Suppressor macrophage treated with lipopolysaccharide for 1 hour (primary cell): ENCODE measurements around the gene LAG3.

Source experiments
- DNase-seq, 3 donors: peaks; one replicate each; pipeline ENCODE4 v3.0.0-alpha.2; 2020 to 2022

The LAG3 gene

DNA sequence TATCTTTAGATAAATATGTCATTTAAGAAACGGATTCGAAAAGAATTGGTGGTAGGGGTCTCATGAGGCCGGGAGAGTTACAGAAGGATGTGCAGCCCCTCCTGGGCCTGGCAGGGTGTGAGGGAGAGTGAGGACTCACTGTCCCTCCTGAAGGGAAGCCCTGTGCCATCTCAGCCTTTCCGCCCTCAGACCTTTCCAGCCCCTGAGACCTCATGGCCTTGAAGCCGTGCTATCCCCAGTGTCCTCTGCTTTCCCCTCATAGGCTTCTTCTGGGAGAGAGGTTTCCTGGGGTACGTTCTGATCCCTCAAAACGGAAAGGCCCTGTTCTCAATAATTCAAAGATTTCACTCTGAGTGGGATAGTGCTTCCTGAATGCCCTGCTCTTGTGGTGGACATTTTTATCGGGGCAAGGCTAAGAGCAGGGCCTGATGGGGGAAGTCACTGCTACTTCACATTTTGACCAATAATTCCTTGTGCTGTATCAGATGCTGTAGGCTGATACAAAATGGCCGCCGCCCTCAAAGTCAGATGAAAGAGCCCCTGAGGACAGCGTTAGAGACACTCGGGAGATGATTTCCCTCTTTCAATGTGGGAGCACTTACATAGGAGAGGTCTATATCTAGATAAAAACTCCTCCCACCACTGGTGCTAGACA is 18.3 kb downstream of the LAG3 start:
- peak in 2 of 3 donors; percentile 43 to 45 for DNase-seq

DNA sequence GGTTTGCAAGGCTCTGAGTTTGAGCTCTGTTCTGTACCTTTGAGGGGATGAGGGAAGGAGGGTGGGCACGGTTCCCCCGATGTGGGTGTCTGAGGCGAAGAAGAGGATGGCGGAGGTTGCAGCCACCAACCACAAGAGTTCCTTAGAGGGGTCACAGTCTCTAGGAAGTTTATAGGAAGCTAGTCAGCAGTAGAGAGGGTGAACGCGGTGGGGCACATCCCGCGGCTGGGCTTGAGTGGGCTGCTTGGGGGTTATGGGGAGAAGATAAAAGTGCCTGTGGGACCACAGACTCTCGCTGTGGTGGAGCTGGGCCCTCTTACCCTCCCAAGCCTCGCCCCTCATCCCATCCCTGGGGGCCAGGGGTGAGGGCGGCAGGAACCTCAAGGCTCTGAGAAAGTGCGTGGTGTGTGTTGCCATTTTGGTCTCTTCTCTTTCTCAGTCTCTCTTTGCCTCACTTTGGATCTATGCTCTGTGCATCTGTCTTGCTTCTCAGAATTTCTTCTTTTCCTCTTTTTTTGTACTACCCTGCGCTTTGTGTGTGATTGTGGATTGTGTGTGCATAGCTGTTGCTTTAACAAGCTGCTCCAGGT is 19.7 kb downstream of the LAG3 start:
- no peak for DNase-seq

DNA sequence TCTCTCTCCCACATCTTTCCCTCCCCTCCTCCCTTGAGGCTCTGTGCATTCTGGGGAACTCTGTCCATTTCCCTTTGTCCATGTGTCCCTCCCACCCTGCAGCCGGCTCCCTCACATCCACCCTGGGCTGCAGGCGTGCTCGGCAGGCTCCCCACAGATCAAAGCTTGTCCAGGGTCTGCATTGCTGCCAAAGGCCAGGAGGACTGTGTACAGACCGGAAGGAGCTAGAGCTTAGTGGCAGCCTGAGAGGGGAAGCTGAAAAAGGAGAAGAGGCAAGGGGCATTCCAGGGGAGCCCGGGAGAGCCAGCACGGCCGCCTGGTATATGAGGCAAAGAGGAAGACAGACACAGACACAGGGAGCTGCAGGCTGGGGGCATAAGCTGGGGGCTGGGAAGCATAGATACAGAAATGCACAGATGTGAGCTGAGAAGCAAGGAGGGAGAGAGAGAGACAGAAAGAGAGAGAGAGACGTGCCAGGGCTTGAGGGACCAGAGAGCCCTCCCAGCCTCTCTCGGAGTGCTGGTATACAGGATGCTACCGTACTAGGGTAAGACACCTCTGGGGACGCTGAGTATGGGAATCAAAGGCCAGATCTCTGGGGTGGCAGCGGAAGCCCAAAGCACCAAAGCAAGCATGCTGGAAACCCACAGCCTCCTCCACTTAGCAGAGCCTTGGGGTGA is 20.3 kb downstream of the LAG3 start:
- DNase-seq = peak; percentile 89 to 92 (median 90)

DNA sequence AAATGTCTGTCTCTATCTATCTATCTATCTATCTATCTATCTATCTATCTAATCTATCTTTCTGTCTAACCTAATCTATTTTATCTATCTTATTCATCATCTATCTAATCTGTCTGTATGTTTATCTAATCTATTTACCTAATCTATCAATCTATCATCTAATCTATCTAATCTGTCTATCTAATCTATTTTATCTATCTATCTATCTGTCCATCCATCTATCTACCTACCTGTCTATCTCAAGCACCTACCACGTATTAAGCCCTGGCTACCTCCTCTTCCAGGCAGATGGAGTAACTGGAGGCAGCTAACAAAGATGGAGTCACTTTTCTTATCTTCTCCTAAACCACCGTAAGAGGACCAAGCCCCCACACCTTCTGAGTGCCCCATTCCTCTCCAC is 22.8 kb downstream of the LAG3 start:
- no peak for DNase-seq

DNA sequence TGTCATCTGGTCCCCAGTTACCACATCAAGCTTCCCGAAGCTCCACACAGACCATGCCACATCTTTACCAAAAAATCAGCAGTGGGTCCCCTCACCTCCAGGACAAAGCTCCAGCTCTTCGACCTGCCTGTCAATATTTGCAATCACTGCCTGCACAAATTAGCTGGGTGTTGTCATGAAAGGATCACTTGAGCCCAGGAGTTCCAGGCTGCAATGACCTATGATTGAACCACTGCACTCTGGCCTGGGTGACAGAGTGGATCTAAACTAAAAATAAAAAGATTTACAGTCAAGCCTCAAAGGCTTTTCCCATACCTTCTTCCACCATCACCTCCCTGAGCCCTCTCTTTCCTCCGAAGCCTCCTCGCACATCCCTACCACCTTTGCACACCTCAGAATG is 24.3 kb downstream of the LAG3 start:
- no peak for DNase-seq

DNA sequence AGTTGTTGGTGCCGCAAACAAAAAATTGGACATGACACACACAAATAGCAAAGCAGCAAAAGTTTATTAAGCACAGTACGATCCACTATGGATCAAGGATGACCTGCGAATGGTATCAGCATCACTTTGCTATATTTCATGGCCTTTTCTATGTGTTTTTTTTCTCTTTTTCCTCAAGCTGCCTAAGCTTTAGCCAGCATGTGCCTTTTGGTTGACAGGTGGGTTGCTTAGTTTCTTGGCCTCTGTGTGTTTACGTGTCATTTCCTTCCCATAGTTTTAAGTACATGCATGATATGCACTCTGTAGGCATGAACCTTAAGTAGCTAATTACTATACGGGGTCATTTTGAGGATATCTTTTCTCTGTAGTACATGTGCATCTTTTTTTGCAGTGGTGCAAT is 26.8 kb downstream of the LAG3 start:
- no peak for DNase-seq

DNA sequence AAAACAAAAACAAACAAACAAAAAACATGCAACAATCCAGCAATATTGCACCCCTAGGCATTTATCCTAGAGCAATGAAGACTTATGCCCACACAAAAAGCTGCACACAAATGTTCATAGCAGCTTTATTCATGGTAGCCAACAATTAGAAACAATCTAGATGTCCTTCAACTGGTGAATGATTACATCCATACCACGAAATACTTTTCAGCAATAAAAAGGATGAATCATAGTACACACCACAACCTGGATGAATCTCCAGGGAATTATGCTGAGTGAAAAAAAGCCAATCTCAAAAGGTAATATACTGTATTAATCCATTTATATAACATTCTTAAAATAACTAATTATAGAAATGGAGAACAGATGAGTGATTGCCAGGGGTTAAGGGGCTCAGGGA is 34.9 kb downstream of the LAG3 start:
- no peak for DNase-seq

DNA sequence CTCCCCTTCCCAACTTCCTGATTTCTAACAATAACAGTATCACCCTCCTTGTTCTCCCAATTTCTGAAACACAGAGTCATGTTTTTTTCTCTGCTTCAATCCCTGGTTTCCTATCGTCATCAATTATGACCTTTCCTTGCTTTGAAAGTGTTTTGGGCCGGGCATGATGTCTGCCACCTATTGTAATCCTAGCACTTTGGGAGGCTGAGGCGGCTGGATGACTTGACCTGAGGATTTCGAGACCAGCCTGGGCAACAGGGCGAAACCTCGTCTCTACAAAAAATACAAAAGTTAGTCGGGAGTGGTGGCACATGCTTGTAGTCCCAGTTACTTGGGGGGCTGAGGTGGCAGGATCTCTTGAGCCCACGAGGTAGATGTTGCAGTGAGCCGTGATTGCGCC is 36.7 kb downstream of the LAG3 start:
- no peak for DNase-seq

DNA sequence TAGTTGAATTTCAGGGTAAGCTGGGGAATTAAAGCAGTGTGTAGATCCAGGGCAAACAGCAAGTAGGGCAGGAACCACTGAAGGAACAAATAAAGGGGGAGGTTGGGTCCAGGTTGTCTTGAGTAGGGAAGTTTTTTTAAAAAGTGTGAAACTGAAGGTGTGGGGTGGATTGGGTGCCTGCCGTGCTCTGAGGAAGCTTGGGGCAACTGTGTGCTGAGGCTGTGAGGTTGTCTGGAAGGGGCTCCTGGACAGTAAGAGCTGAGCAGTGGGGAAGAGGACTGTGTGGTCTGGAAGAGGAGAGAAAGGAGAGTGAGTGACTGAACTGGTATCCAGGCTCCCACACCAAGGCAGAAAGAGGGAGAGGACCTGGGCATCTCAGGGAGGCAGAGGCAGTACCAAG is 38.4 kb downstream of the LAG3 start:
- DNase-seq = no peak

DNA sequence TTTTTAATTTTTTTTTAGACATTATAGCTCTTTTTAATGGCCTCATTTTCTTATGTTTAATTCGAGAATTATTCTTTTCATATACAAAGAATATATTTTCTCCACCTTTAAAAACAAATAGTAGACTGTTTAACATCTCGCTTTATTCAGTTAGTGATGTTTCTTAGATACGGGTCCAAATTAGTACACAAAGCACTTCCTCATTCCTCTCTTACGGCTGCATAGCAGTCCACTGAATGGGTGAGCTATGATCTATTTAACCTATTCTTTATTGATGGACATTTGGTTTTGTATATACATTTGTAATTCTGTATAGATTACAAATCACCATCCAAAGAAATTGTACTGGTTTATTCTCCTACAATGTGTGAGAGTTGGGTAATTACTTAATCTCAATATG is 41.0 kb downstream of the LAG3 start:
- DNase-seq = peak in 1 of 3 donors; percentile 18

DNA sequence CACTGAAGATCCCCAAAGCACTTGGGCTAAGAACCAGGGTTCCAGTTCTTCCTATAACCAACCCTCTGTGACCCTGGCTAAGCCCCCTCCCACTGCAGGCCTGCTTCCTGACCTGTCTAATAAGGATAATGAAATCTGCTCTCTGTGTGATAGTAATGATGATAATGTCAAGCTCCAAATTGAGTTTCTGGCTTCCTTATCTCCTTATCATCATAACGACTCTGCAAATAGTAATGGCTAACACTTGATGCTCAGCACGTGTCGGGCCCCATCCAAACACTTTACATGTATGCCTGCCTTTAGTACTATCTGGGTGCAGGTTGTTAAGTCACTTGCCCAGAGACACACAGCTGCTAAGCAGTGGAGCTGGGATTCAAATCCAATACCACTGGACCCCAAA is 44.3 kb downstream of the LAG3 start:
- no peak for DNase-seq

DNA sequence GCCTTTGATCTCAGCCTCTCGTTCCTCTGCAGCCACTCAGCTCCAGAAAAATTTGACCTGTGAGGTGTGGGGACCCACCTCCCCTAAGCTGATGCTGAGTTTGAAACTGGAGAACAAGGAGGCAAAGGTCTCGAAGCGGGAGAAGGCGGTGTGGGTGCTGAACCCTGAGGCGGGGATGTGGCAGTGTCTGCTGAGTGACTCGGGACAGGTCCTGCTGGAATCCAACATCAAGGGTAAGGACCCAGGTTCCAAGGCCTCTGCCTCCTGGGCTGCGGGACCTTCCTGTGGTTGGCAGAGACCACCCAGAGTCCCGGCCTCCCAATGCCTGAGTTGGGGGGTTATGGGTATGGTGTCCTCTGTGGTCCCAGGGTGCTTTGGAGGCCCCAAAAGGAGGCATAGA is 44.8 kb downstream of the LAG3 start:
- DNase-seq = no peak

DNA sequence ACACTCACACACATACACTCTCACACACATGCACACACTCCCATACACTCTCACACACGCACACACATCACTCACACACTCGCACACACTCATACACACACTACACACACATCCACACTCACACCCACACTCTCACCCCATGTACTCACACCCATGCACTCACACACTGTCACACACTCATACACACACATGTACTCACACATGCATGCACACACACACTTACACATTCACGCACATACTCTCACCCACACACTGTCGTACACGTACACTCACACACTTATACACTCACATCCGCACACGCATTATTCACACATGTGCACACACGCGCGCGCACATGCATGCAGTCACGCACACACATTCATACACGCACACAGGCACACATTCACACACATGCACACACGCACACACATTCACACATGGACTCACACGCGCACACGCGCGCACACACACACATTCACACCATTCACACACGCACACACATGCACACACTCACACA is 45.4 kb downstream of the LAG3 start:
- no peak for DNase-seq

DNA sequence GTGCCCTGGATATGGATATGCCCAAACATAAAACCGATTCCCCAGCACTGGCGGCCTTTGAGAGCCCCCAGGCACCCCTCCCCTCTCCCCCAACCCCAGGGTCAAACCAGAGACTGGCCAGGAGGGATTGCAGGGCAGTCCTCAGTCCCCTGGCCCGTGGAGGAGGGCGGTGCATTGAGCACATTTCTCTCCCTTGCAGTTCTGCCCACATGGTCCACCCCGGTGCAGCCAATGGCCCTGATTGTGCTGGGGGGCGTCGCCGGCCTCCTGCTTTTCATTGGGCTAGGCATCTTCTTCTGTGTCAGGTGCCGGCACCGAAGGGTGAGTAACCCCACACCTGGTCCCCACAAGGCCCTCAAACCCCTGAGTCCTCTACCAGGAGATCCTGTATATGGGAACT is 45.9 kb downstream of the LAG3 start:
- no peak for DNase-seq

DNA sequence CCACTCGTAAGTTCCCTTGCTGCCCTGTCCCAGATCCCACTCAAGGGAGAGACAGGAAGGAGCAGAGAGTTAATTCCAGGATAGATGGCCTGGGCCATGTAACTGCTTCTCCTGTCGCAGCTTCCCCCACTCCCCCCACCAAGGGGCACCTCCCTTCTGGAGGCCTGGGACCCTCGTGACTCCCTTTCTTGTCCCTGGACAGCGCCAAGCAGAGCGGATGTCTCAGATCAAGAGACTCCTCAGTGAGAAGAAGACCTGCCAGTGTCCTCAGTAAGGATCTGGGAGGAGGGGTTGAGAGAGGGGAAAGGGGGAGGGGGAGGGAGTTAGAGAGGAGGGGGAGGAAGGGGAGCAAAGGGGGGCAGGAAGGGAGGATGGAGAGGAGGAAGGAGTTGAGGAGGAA is 46.3 kb downstream of the LAG3 start:
- DNase-seq = no peak

DNA sequence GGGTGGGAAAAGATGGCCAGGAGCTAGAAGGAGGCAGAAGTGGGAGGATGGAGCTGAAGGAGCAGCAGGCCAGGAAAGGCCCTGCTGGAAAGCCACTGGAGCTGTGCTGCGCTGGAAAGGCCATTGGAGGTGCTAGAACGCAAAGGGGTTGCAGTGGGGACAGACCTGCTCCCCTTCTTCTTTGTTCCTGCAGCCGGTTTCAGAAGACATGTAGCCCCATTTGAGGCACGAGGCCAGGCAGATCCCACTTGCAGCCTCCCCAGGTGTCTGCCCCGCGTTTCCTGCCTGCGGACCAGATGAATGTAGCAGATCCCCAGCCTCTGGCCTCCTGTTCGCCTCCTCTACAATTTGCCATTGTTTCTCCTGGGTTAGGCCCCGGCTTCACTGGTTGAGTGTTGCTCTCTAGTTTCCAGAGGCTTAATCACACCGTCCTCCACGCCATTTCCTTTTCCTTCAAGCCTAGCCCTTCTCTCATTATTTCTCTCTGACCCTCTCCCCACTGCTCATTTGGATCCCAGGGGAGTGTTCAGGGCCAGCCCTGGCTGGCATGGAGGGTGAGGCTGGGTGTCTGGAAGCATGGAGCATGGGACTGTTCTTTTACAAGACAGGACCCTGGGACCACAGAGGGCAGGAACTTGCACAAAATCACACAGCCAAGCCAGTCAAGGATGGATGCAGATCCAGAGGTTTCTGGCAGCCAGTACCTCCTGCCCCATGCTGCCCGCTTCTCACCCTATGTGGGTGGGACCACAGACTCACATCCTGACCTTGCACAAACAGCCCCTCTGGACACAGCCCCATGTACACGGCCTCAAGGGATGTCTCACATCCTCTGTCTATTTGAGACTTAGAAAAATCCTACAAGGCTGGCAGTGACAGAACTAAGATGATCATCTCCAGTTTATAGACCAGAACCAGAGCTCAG is 47.0 kb downstream of the LAG3 start:
- peak in 1 of 3 donors; percentile 1 for DNase-seq

DNA sequence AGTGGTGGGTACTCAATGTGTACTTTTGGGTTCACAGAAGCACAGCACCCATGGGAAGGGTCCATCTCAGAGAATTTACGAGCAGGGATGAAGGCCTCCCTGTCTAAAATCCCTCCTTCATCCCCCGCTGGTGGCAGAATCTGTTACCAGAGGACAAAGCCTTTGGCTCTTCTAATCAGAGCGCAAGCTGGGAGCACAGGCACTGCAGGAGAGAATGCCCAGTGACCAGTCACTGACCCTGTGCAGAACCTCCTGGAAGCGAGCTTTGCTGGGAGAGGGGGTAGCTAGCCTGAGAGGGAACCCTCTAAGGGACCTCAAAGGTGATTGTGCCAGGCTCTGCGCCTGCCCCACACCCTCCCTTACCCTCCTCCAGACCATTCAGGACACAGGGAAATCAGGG is 47.8 kb downstream of the LAG3 start:
- peak in 1 of 3 donors; percentile 12 for DNase-seq

DNA sequence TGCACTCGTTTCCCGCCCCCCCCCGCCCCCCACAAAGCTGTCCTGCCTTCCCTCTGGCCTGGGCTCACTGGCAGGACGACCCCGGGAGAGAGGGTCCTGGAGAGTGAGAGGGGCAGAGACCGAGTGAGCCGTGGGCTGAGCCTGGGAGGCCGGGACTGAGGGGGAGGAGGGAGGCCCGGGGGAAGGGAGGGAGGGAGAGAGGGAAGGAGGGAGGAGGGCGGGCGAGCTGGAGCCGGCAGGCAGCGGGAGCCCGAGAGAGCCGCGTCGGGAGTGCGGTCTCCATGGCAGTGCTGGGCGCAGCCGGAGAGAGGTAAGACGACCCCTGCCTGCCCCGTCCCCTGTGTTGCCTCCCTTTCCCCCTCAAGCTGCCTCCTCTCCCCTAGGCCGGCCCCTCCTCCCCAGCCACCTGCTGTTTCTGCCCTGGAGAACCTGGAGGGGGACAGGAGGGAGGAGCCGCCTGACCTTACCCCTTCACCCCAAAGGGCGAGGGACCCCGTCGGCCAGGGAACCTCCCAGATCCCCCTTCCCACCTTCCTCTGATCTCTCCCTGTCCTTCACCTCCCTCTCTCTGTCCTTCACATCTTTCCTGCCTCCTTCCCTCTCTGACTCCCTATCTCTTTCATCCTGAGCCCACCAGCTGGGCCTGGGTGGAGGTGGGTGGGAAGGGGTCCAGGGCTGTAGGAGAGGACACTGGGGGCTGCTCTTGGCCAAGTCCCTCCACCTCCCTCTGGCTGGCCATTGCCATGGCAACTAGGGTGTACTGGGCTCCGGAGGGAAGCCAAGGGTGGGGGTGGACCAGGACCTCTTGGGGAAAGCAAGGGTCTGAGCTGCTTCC is 49.5 kb downstream of the LAG3 start, which contains the start of gene GPR162:
Gene GPR162, plus strand, starts transcription at position 231 of the 835 bp plus-strand sequence. CDS start 2,078 bp downstream, outside the sequence.
- DNase-seq = peak; percentile 31 to 61 (median 39)

DNA sequence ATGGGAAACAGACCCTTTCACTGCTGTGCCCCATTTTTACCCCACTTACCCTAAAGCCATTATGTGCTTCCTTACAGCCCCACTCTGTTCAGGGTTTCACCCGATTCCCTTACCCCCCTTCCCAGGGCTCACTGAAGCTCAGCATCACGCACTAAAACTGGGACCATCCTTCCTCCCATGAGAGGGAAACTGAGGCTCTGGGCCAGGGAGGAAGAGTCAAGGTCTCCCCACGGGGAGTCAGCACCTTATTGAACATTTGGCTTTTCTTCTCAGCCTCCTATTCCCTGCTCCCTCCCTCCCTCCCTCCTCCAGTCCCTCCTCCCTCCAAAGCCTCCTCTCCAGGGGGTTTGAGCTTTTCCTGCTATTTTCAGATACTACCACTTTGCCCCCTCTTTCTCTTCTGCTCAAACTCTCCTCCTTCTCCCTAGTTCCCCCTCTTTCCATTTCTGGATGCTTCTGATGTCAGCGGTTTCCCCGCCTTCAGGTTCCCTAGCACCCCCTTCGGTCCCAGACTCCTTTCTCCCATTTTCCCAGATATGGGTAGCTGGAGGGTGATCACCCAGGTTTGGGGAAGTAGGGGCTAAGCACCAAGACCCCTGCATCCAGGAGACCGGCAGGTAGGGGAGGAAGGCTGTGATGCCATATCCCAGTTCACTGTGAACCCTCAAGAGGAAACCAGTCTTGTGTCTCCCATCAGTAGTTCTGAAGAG is 50.3 kb downstream of the LAG3 start:
- peak in 1 of 3 donors; percentile 16 for DNase-seq

DNA sequence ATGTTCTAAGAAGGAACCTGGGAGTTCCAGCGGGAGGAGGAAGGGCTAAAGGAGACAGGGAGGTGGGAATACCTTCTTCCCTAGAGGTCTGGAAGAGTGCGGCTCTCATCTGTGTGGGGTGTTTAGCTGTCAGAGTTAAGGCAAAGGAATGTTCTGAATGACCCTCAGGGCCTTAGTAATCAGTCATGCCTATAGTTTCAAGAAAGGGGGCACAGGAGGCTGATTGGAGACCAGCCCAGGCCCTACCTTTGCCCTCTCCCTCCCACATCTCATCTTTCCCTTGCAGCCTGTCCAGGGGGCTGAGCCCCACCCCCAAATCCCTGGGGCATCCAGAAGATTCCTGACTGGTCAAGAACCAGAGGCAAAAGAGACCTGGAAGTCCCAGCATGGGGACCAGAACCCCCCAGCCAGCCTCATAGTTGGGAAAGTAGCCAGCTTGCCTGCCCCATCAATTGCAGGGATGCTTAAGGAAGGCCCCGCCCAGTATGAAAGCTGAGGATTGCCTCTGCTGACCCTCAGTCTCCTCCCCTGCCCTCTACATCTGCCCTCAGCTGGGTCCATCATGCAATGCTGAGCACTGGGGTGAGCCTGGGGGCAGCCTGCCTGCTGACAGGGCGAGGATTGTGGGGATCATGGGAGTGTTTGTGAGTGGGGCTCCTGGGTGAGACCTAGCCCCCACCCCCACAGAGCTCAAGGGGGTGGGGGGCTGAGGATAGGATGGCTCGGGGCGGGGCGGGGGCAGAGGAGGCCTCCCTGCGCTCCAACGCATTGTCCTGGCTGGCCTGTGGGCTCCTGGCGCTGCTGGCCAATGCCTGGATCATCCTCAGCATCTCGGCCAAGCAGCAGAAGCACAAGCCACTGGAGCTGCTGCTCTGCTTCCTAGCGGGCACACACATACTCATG is 51.1 kb downstream of the LAG3 start:
- peak in 1 of 3 donors; percentile 9 for DNase-seq
